ENCODE results near the gene VGLL4.

The VGLL4 gene

GRCh38 chr3:11521167-11521566 lies 122.5 kb downstream of the VGLL4 start:
- DNase-seq = no peak
- Histone ChIP-seq H4K8ac (ENCODE audit: low read depth, low read length) (no peak overlapping the region), H2AK5ac (ENCODE audit: low read length) (no peak overlapping the region), H2BK5ac (ENCODE audit: low read depth, low read length, poor library complexity) (no peak overlapping the region), H3K14ac (ENCODE audit: low read length) (no peak overlapping the region), H3K9me3 (ENCODE audit: insufficient read depth, low read depth, low read length) (no peaks in the 10 kb centered on the region), H3K23ac (ENCODE audit: low read length) (no peak overlapping the region), H3K9ac (ENCODE audit: low read length) (no peak overlapping the region), H2BK120ac (ENCODE audit: insufficient read depth, low read length, poor library complexity) (no peak overlapping the region), H3K4ac (ENCODE audit: low read depth, low read length) (no peak overlapping the region), H3K36me3 (ENCODE audit: control insufficient read depth in 1 of 2, insufficient read depth in 2 of 2, low read length in 2 of 2) (peaks cover 0 to 3% of the 10 kb centered on the region in 2 experiments), H3K79me2 (ENCODE audit: control insufficient read depth, insufficient read depth, low read length, poor library complexity) (no peaks in the 10 kb centered on the region), H3K79me1 (ENCODE audit: low read length) (no peaks in the 10 kb centered on the region), H4K91ac (ENCODE audit: low read depth, low read length) (no peak overlapping the region), H4K12ac (ENCODE audit: low read depth, low read length) (peak overlapping the region; percentile 7), H3K18ac (ENCODE audit: low read length) (no peak overlapping the region), H3K4me3 (ENCODE audit: low read depth, low read length) (no peak overlapping the region), H3K27me3 (ENCODE audit: insufficient read depth, low read length) (no peaks in the 10 kb centered on the region), H3K27ac (ENCODE audit: low read depth, low read length) (no peak overlapping the region), H2BK12ac (ENCODE audit: low read length) (no peak overlapping the region), H2AFZ (ENCODE audit: insufficient read depth, low read length, poor library complexity) (no peak overlapping the region), H3K4me2 (ENCODE audit: low read length) (no peak overlapping the region), H3K4me1 (ENCODE audit: control insufficient read depth in 1 of 2, insufficient read depth in 2 of 2, low read length in 2 of 2) (no peaks in the 10 kb centered on the region)
- no CpG with 5 or more reads among the region's 8 CpGs for WGBS (ENCODE audit: extremely low coverage, insufficient coverage, insufficient read length)

DNA sequence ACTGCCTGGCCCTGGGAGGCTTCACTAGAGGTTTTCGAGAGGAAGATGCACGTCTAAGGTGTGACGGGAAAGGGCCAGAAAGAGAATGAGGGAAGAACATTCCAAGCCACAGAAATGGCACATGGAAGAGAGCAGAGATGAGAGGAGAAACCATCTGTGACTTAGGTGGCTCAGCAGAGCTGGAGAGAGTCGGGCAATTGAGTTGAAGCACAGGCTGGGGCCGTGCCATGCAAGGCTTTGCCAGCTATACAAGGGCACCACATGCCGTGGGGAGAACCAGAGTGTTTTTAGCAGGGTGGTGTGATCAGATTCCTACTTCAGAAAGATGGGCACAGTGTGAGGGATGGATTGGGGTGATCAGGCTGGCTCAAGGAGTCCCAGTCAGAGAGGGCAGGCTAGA lies 126.1 kb downstream of the VGLL4 start:
- DNase-seq = no peak
- Histone ChIP-seq H3K36me3 (ENCODE audit: control insufficient read depth in 1 of 2, insufficient read depth in 2 of 2, low read length in 2 of 2) (peaks cover 0 to 3% of the 10 kb centered on the region in 2 experiments), H3K4me2 (ENCODE audit: low read length) (no peak overlapping the region), H3K9ac (ENCODE audit: low read length) (no peak overlapping the region), H3K79me1 (ENCODE audit: low read length) (no peaks in the 10 kb centered on the region), H2AK5ac (ENCODE audit: low read length) (no peak overlapping the region), H2BK5ac (ENCODE audit: low read depth, low read length, poor library complexity) (no peak overlapping the region), H2AFZ (ENCODE audit: insufficient read depth, low read length, poor library complexity) (no peak overlapping the region), H2BK120ac (ENCODE audit: insufficient read depth, low read length, poor library complexity) (no peak overlapping the region), H3K23ac (ENCODE audit: low read length) (no peak overlapping the region), H3K4ac (ENCODE audit: low read depth, low read length) (no peak overlapping the region), H3K4me1 (ENCODE audit: control insufficient read depth in 1 of 2, insufficient read depth in 2 of 2, low read length in 2 of 2) (no peaks in the 10 kb centered on the region), H3K79me2 (ENCODE audit: control insufficient read depth, insufficient read depth, low read length, poor library complexity) (no peaks in the 10 kb centered on the region), H2BK12ac (ENCODE audit: low read length) (no peak overlapping the region), H3K14ac (ENCODE audit: low read length) (no peak overlapping the region), H3K9me3 (ENCODE audit: insufficient read depth, low read depth, low read length) (no peaks in the 10 kb centered on the region), H3K27me3 (ENCODE audit: insufficient read depth, low read length) (no peaks in the 10 kb centered on the region), H4K91ac (ENCODE audit: low read depth, low read length) (no peak overlapping the region), H3K27ac (ENCODE audit: low read depth, low read length) (no peak overlapping the region), H4K8ac (ENCODE audit: low read depth, low read length) (no peak overlapping the region), H4K12ac (ENCODE audit: low read depth, low read length) (no peak overlapping the region), H3K4me3 (ENCODE audit: low read depth, low read length) (no peak overlapping the region), H3K18ac (ENCODE audit: low read length) (no peak overlapping the region)
- no CpG with 5 or more reads among the region's 6 CpGs for WGBS (ENCODE audit: extremely low coverage, insufficient coverage, insufficient read length)

- Histone ChIP-seq H3K4ac (ENCODE audit: low read depth, low read length) (no peak overlapping the region), H3K14ac (ENCODE audit: low read length) (no peak overlapping the region), H3K4me2 (ENCODE audit: low read length) (no peak overlapping the region), H3K79me1 (ENCODE audit: low read length) (no peaks in the 10 kb centered on the region), H4K12ac (ENCODE audit: low read depth, low read length) (no peak overlapping the region), H2BK120ac (ENCODE audit: insufficient read depth, low read length, poor library complexity) (no peak overlapping the region), H2BK5ac (ENCODE audit: low read depth, low read length, poor library complexity) (no peak overlapping the region), H2AFZ (ENCODE audit: insufficient read depth, low read length, poor library complexity) (no peak overlapping the region), H2BK12ac (ENCODE audit: low read length) (no peak overlapping the region), H3K27me3 (ENCODE audit: insufficient read depth, low read length) (no peaks in the 10 kb centered on the region), H3K36me3 (ENCODE audit: control insufficient read depth in 1 of 2, insufficient read depth in 2 of 2, low read length in 2 of 2) (no peaks in the 10 kb centered on the region), H2AK5ac (ENCODE audit: low read length) (no peak overlapping the region), H3K23ac (ENCODE audit: low read length) (no peak overlapping the region), H4K8ac (ENCODE audit: low read depth, low read length) (no peak overlapping the region), H4K91ac (ENCODE audit: low read depth, low read length) (no peak overlapping the region), H3K4me1 (ENCODE audit: control insufficient read depth in 1 of 2, insufficient read depth in 2 of 2, low read length in 2 of 2) (no peaks in the 10 kb centered on the region), H3K9ac (ENCODE audit: low read length) (peak overlapping the region; percentile 38), H3K27ac (ENCODE audit: low read depth, low read length) (no peak overlapping the region), H3K18ac (ENCODE audit: low read length) (no peak overlapping the region), H3K79me2 (ENCODE audit: control insufficient read depth, insufficient read depth, low read length, poor library complexity) (no peaks in the 10 kb centered on the region), H3K9me3 (ENCODE audit: insufficient read depth, low read depth, low read length) (no peaks in the 10 kb centered on the region), H3K4me3 (ENCODE audit: low read depth, low read length) (no peak overlapping the region)
- no CpG with 5 or more reads among the region's 7 CpGs for WGBS (ENCODE audit: extremely low coverage, insufficient coverage, insufficient read length)
- DNase-seq = no peak
Observed at GRCh38 chr3:11514191-11514821, 129.4 kb downstream of the VGLL4 start.

DNA sequence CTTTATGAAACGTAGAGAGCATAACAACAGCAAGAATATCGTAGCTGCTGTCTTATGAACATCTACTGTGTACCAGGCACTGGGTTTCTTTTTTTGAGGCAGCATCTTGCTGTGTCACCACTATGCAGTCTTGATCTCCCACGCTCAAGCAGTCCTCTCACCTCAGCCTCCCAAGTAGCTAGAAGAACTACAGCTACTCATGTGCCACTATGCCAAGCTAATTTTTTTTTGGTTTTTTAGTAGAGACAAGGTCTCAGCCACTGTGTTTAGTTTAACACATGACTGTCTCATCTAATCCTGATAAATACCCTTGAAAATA lies 129.9 kb downstream of the VGLL4 start:
- no peak overlapping the region for H2AFZ ChIP-seq (ENCODE audit: insufficient read depth, low read length, poor library complexity)
- no peaks in the 10 kb centered on the region for H3K4me1 ChIP-seq (ENCODE audit: control insufficient read depth in 1 of 2, insufficient read depth in 2 of 2, low read length in 2 of 2)
- H2BK12ac ChIP-seq (ENCODE audit: low read length) = no peak overlapping the region
- H3K27ac ChIP-seq (ENCODE audit: low read depth, low read length) = no peak overlapping the region
- no peak overlapping the region for H3K4me3 ChIP-seq (ENCODE audit: low read depth, low read length)
- H2AK5ac ChIP-seq (ENCODE audit: low read length) = no peak overlapping the region
- H3K36me3 ChIP-seq (ENCODE audit: control insufficient read depth in 1 of 2, insufficient read depth in 2 of 2, low read length in 2 of 2) = no peaks in the 10 kb centered on the region
- no peak overlapping the region for H2BK120ac ChIP-seq (ENCODE audit: insufficient read depth, low read length, poor library complexity)
- no peaks in the 10 kb centered on the region for H3K27me3 ChIP-seq (ENCODE audit: insufficient read depth, low read length)
- no CpG with 5 or more reads among the region's 3 CpGs for WGBS (ENCODE audit: extremely low coverage, insufficient coverage, insufficient read length)
- no peaks in the 10 kb centered on the region for H3K9me3 ChIP-seq (ENCODE audit: insufficient read depth, low read depth, low read length)
- no peak overlapping the region for H3K9ac ChIP-seq (ENCODE audit: low read length)
- no peak overlapping the region for H2BK5ac ChIP-seq (ENCODE audit: low read depth, low read length, poor library complexity)
- H4K8ac ChIP-seq (ENCODE audit: low read depth, low read length) = no peak overlapping the region
- H3K23ac ChIP-seq (ENCODE audit: low read length) = no peak overlapping the region
- no peak overlapping the region for H4K12ac ChIP-seq (ENCODE audit: low read depth, low read length)
- H3K4me2 ChIP-seq (ENCODE audit: low read length) = no peak overlapping the region
- no peak overlapping the region for H4K91ac ChIP-seq (ENCODE audit: low read depth, low read length)
- H3K4ac ChIP-seq (ENCODE audit: low read depth, low read length) = no peak overlapping the region
- H3K79me1 ChIP-seq (ENCODE audit: low read length) = no peaks in the 10 kb centered on the region
- H3K79me2 ChIP-seq (ENCODE audit: control insufficient read depth, insufficient read depth, low read length, poor library complexity) = no peaks in the 10 kb centered on the region
- no peak overlapping the region for H3K18ac ChIP-seq (ENCODE audit: low read length)
- no peak for DNase-seq
- H3K14ac ChIP-seq (ENCODE audit: low read length) = no peak overlapping the region
